ENCODE measurements around the gene ZNF365.

The ZNF365 gene

GRCh38 chr10:62413652-62414051 is 39.5 kb downstream of the ZNF365 start:
- no peak overlapping the region for H3K4me3 ChIP-seq (ENCODE audit: low read depth, low read length)
- TF ChIP-seq CTCF (IDR thresholded peaks at IDR 0.05; ENCODE audit: insufficient read depth, low read depth, low read length, missing control alignments): no peak
- no peak for DNase-seq (ENCODE audit: low read depth)

GRCh38 chr10:62414359-62414758 is 40.2 kb downstream of the ZNF365 start:
- no peak for TF ChIP-seq CTCF (IDR thresholded peaks at IDR 0.05; ENCODE audit: insufficient read depth, low read depth, low read length, missing control alignments)
- no peak for DNase-seq (ENCODE audit: low read depth)
- no peak overlapping the region for H3K4me3 ChIP-seq (ENCODE audit: low read depth, low read length)

GRCh38 chr10:62422068-62422590 is 48.0 kb downstream of the ZNF365 start:
- no peak overlapping the region for H3K4me3 ChIP-seq (ENCODE audit: low read depth, low read length)
- no peak for TF ChIP-seq CTCF (IDR thresholded peaks at IDR 0.05; ENCODE audit: insufficient read depth, low read depth, low read length, missing control alignments)
- DNase-seq (ENCODE audit: low read depth): no peak

- no peak for DNase-seq (ENCODE audit: low read depth)
- no peak for TF ChIP-seq CTCF (IDR thresholded peaks at IDR 0.05; ENCODE audit: insufficient read depth, low read depth, low read length, missing control alignments)
Observed at GRCh38 chr10:62424026-62424425, 49.9 kb downstream of the ZNF365 start.

GRCh38 chr10:62426086-62426485 is 51.9 kb downstream of the ZNF365 start:
- no peak overlapping the region for H3K4me3 ChIP-seq (ENCODE audit: low read depth, low read length)
- TF ChIP-seq CTCF (IDR thresholded peaks at IDR 0.05; ENCODE audit: insufficient read depth, low read depth, low read length, missing control alignments): no peak
- DNase-seq (ENCODE audit: low read depth): no peak

More at GRCh38 chr10:62424026-62424425, 49.9 kb downstream of the ZNF365 start:
- no peak overlapping the region for H3K4me3 ChIP-seq (ENCODE audit: low read depth, low read length)

GRCh38 chr10:62426600-62426999 is 52.4 kb downstream of the ZNF365 start:
- no peak for DNase-seq (ENCODE audit: low read depth)
- H3K4me3 ChIP-seq (ENCODE audit: low read depth, low read length): no peak overlapping the region
- no peak for TF ChIP-seq CTCF (IDR thresholded peaks at IDR 0.05; ENCODE audit: insufficient read depth, low read depth, low read length, missing control alignments)

- no peak for TF ChIP-seq CTCF (IDR thresholded peaks at IDR 0.05; ENCODE audit: insufficient read depth, low read depth, low read length, missing control alignments)
- DNase-seq (ENCODE audit: low read depth): no peak
- no peak overlapping the region for H3K4me3 ChIP-seq (ENCODE audit: low read depth, low read length)
Observed at GRCh38 chr10:62430881-62431280, 56.7 kb downstream of the ZNF365 start.
